Measurements from ENCODE around the gene DHX29.

DHX29 gene

GRCh38 chr5:55232271-55232984 is 75.1 kb downstream of the DHX29 start:
- DNase-seq: no peak

GRCh38 chr5:55231919-55232270 is 75.6 kb downstream of the DHX29 start:
- no peak for DNase-seq

- peak; percentile 1 for DNase-seq
Measured at GRCh38 chr5:55231029-55231918, 76.2 kb downstream of the DHX29 start.

GRCh38 chr5:55230086-55230629 is 77.3 kb downstream of the DHX29 start:
- no peak for DNase-seq

GRCh38 chr5:55227664-55228430 is 79.6 kb downstream of the DHX29 start:
- no peak for DNase-seq

GRCh38 chr5:55226934-55227663 is 80.4 kb downstream of the DHX29 start, which contains the start of gene MCIDAS:
Gene MCIDAS, minus strand, starts transcription at chr5:55227315. Its CDS starts 177 bp downstream, at chr5:55227138.
- DNase-seq: peak; percentile 4

- DNase-seq: no peak
Measured at GRCh38 chr5:55226027-55226933, 81.2 kb downstream of the DHX29 start.

GRCh38 chr5:55225346-55225745 is 82.1 kb downstream of the DHX29 start:
- no peak for DNase-seq

- DNase-seq: no peak
Measured at GRCh38 chr5:55223812-55224240, 83.7 kb downstream of the DHX29 start.

- peak; percentile 11 for DNase-seq
Measured at GRCh38 chr5:55222985-55223811, 84.3 kb downstream of the DHX29 start.

GRCh38 chr5:55222092-55222984 is 85.2 kb downstream of the DHX29 start:
- peak; percentile 35 for DNase-seq

- no peak for DNase-seq
Measured at GRCh38 chr5:55220433-55221185, 86.9 kb downstream of the DHX29 start.

GRCh38 chr5:55219770-55220169 is 87.7 kb downstream of the DHX29 start:
- DNase-seq: no peak

- DNase-seq: no peak
Measured at GRCh38 chr5:55218967-55219366, 88.5 kb downstream of the DHX29 start.

GRCh38 chr5:55211184-55211874 is 96.2 kb downstream of the DHX29 start:
- no peak for DNase-seq
